H9 (cell line): ENCODE results near the gene CHTF8. TPM values are rescaled to one million over a fixed set of nuclear protein-coding genes. Genes with fewer than 3 reads are reported as not detected.

ENCODE experiments used
- DNase-seq: peaks from one replicate; pipeline ENCODE4 v3.0.0-alpha.2; 2017
- H2AFZ ChIP-seq: one replicate; pipeline ENCODE4 v1.6.1; 2013; ENCODE audit warnings: mild to moderate bottlenecking, low read length, control low read depth, moderate library complexity
- H2AK5ac ChIP-seq: 2 replicates; pipeline ENCODE4 v1.6.1; 2013; ENCODE audit warnings: low read length, control low read depth, mixed read lengths; ENCODE audit not compliant: insufficient read length
- H2BK120ac ChIP-seq: one replicate; pipeline ENCODE4 v1.6.1; 2013; ENCODE audit warnings: low read depth, mild to moderate bottlenecking, low read length, control low read depth, inconsistent platforms; ENCODE audit not compliant: poor library complexity, severe bottlenecking
- H2BK12ac ChIP-seq: 2 replicates; pipeline ENCODE4 v1.6.1; 2013; ENCODE audit warnings: low read length, control low read depth, mixed read lengths, low read depth; ENCODE audit not compliant: insufficient read length
- H2BK15ac ChIP-seq: 2 replicates; pipeline ENCODE4 v1.6.1; 2013; ENCODE audit warnings: low read depth, low read length, control low read depth
- H2BK20ac ChIP-seq: one replicate; pipeline ENCODE4 v1.6.1; 2013; ENCODE audit warnings: low read depth, mild to moderate bottlenecking, low read length, control low read depth, inconsistent platforms; ENCODE audit not compliant: poor library complexity, severe bottlenecking
- H2BK5ac ChIP-seq: 2 replicates; pipeline ENCODE4 v1.6.1; 2013; ENCODE audit warnings: low read length, control low read depth, mixed read lengths; ENCODE audit not compliant: insufficient read length
- H3K14ac ChIP-seq: 2 replicates; pipeline ENCODE4 v1.6.1; 2013; ENCODE audit warnings: low read length, control low read depth; ENCODE audit not compliant: insufficient read depth
- H3K18ac ChIP-seq: 2 replicates; pipeline ENCODE4 v1.6.1; 2013; ENCODE audit warnings: low read depth, mild to moderate bottlenecking, mixed read lengths, low read length, control low read depth; ENCODE audit not compliant: insufficient read length
- H3K23ac ChIP-seq: 2 replicates; pipeline ENCODE4 v1.6.1; 2013; ENCODE audit warnings: low read length, control low read depth, mixed read lengths, low read depth; ENCODE audit not compliant: insufficient read length
- H3K23me2 ChIP-seq: 2 replicates; pipeline ENCODE4 v1.6.1; 2013; ENCODE audit warnings: low read depth, mild to moderate bottlenecking, mixed read lengths, low read length, control low read depth; ENCODE audit not compliant: insufficient read length, poor library complexity, severe bottlenecking
- H3K27ac ChIP-seq: 2 replicates; pipeline ENCODE4 v1.5.1; 2013; ENCODE audit warnings: low read length, control low read depth, mixed read lengths, low read depth; ENCODE audit not compliant: insufficient read length
- H3K27me3 ChIP-seq: 2 replicates; pipeline ENCODE4 v1.6.1; 2013; ENCODE audit warnings: low read length, control low read depth, inconsistent platforms; ENCODE audit not compliant: insufficient read depth
- H3K4ac ChIP-seq: 2 replicates; pipeline ENCODE4 v1.6.1; 2013; ENCODE audit warnings: low read depth, mild to moderate bottlenecking, control low read depth, inconsistent platforms, low read length, moderate library complexity
- H3K4me1 ChIP-seq: 2 replicates; pipeline ENCODE4 v1.6.1; 2013; ENCODE audit warnings: low read length, control low read depth, inconsistent platforms; ENCODE audit not compliant: insufficient read depth
- H3K4me2 ChIP-seq: 2 replicates; pipeline ENCODE4 v1.6.1; 2013; ENCODE audit warnings: low read length, control low read depth, mixed read lengths; ENCODE audit not compliant: insufficient read length, insufficient read depth
- H3K56ac ChIP-seq: 2 replicates; pipeline ENCODE4 v1.6.1; 2013; ENCODE audit warnings: low read depth, mild to moderate bottlenecking, mixed read lengths, low read length, control low read depth; ENCODE audit not compliant: insufficient read length
- H3K79me1 ChIP-seq: 2 replicates; pipeline ENCODE4 v1.6.1; 2013; ENCODE audit warnings: low read depth, mild to moderate bottlenecking, moderate library complexity, low read length, control low read depth, inconsistent platforms; ENCODE audit not compliant: insufficient read depth, poor library complexity, severe bottlenecking
- H3K79me2 ChIP-seq: 2 replicates; pipeline ENCODE4 v1.6.1; 2013; ENCODE audit warnings: low read length, control low read depth, inconsistent platforms; ENCODE audit not compliant: insufficient read depth
- H3K9ac ChIP-seq: 2 replicates; pipeline ENCODE4 v1.6.1; 2013; ENCODE audit warnings: low read length, control low read depth, mixed read lengths; ENCODE audit not compliant: insufficient read length; ENCODE audit errors: extremely low read depth
- H3K9me3 ChIP-seq: one replicate; pipeline ENCODE4 v1.6.1; 2013; ENCODE audit warnings: low read depth, low read length, inconsistent platforms; ENCODE audit not compliant: control insufficient read depth
- H3T11ph ChIP-seq: one replicate; pipeline ENCODE4 v1.6.1; 2013; ENCODE audit warnings: mild to moderate bottlenecking, low read length, control low read depth, inconsistent platforms
- H4K20me1 ChIP-seq: one replicate; pipeline ENCODE4 v1.6.1; 2013; ENCODE audit not compliant: control insufficient read depth, insufficient read length, insufficient read depth
- H4K5ac ChIP-seq: 2 replicates; pipeline ENCODE4 v1.6.1; 2013; ENCODE audit warnings: low read depth, mild to moderate bottlenecking, mixed read lengths, low read length, control low read depth; ENCODE audit not compliant: insufficient read length
- H4K8ac ChIP-seq: replicated peaks from 2 replicates; pipeline ENCODE4 v1.6.1; 2013; ENCODE audit warnings: low read length, control low read depth, mixed read lengths, low read depth; ENCODE audit not compliant: insufficient read length
- H4K91ac ChIP-seq: 2 replicates; pipeline ENCODE4 v1.6.1; 2013; ENCODE audit warnings: low read depth, mild to moderate bottlenecking, moderate library complexity, mixed read lengths, low read length, control low read depth; ENCODE audit not compliant: insufficient read length
- H3K27ac Mint-ChIP-seq, 3 experiments: 2 replicates in 2 of 3; 3 replicates in 1 of 3; pipeline ENCODE4 v1.8.0; 2020 to 2021; ENCODE audit warnings: mixed read lengths in 3 of 3, mild to moderate bottlenecking in 1 of 3, moderate library complexity in 1 of 3
- H3K27me3 Mint-ChIP-seq: 2 replicates; pipeline ENCODE4 v1.8.0; 2021; ENCODE audit warnings: low read depth, mild to moderate bottlenecking, moderate library complexity, mixed read lengths
- H3K36me3 Mint-ChIP-seq, 3 experiments: 2 replicates in 2 of 3; 3 replicates in 1 of 3; pipeline ENCODE4 v1.8.0; 2020 to 2021; ENCODE audit warnings: low read depth in 3 of 3, mixed read lengths in 3 of 3; ENCODE audit not compliant: insufficient read depth in 1 of 3
- H3K4me1 Mint-ChIP-seq, 2 experiments: 2 replicates each; pipeline ENCODE4 v1.8.0; 2020; ENCODE audit warnings: mixed read lengths in 2 of 2
- H3K4me3 Mint-ChIP-seq, 2 experiments: 2 replicates in 1 of 2; 3 replicates in 1 of 2; pipeline ENCODE4 v1.8.0; 2020 to 2021; ENCODE audit warnings: mild to moderate bottlenecking in 2 of 2, mixed read lengths in 2 of 2, moderate library complexity in 1 of 2
- H3K9me3 Mint-ChIP-seq, 2 experiments: 2 replicates in 1 of 2; 3 replicates in 1 of 2; pipeline ENCODE4 v1.8.0; 2020; ENCODE audit warnings: mild to moderate bottlenecking in 2 of 2, mixed read lengths in 2 of 2, moderate library complexity in 1 of 2
- WGBS: extraction: QIAGEN DNeasy Blood & Tissue Kit; methylation state at CpG from one replicate; pipeline ENCODE4 v1.1.7; 2013; ENCODE audit warnings: missing lambda C conversion rate, low lambda C conversion rate, mixed read lengths; ENCODE audit not compliant: insufficient read length; ENCODE audit errors: extremely low coverage; 5-methylcytosine and 5-hydroxymethylcytosine counted together
- total RNA-seq: library from RNA; stranded (reverse); gene quantifications from 2 replicates; pipeline ENCODE4 v1.2.1, GENCODE V29; 2021
- TF ChIP-seq, protein P1 (sequence below): fragments of 200-600 bp; sonication (generic); conservative IDR thresholded peaks from 3 replicates; pipeline ENCODE4 v1.8.0; 2021; ENCODE audit warnings: antibody characterized with exemption, mild to moderate bottlenecking

CHTF8 gene
- total RNA-seq, 1 experiment from 2014 or later, result 168 TPM

DNA sequence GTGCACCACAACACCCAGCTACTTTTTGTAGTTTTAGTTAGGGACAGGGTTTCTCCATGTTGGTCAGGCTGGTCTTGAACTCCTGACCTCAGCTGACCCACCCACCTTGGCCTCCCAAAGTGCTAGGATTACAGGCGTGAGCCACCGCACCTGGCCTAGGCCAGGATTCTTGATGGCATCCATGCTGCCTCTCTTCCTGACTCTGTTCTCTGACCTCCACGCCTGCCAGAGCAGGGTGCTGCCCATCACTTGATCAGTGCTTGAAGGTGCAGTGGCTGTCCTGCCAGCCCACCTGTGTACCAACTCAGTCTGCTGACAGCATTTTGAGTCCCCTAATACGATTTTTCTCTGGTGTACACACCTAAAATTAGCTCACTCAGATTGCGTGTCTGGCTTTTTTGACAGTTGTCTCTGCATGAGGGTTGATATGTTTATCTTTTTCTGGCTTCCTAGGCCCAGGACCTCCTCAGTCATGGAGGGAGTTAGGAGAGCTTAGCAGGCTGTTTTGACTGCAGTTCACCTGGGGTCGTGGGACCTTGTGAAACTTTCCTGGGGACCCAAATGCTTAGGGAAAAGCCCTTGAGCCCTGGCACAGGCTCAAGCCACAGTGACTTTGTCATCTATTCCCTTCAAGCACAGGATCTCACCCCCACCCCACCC is 21.0 kb downstream of the CHTF8 start:
- Histone ChIP-seq H3K23me2 (peaks cover 19% of the 10 kb centered on the region), H3T11ph (no peak overlapping the region), H3K79me1 (no peaks in the 10 kb centered on the region), H2BK5ac (no peak overlapping the region), H3K9ac (no peak overlapping the region), H3K18ac (no peak overlapping the region), H3K79me2 (peaks cover 8% of the 10 kb centered on the region; the same call in 1 of the 2 replicates), H3K14ac (no peak overlapping the region), H3K4me2 (no peak overlapping the region), H3K4me1 (peaks cover 7% of the 10 kb centered on the region; the same call in 1 of the 2 replicates), H3K23ac (no peak overlapping the region), H2BK12ac (no peak overlapping the region), H4K8ac (no peak overlapping the region), H2BK20ac (no peak overlapping the region), H2AK5ac (no peak overlapping the region), H4K91ac (no peak overlapping the region), H4K20me1 (no peaks in the 10 kb centered on the region), H2BK120ac (no peak overlapping the region), H2BK15ac (no peak overlapping the region), H3K4ac (no peak overlapping the region), H3K9me3 (no peaks in the 10 kb centered on the region), H3K27ac (no peak overlapping the region), H4K5ac (no peak overlapping the region), H3K27me3 (no peaks in the 10 kb centered on the region), H2AFZ (no peak overlapping the region), H3K56ac (no peak overlapping the region)
- Mint-ChIP-seq H3K36me3 (peaks cover 52 to 75% (median 64%) of the 10 kb centered on the region in 3 experiments), H3K4me3 (no peak overlapping the region), H3K9me3 (no peaks in the 10 kb centered on the region), H3K4me1 (peaks cover 21 to 32% of the 10 kb centered on the region in 2 experiments), H3K27me3 (no peaks in the 10 kb centered on the region), H3K27ac (no peak overlapping the region)
- no peak for DNase-seq
- TF ChIP-seq, protein P1, sequence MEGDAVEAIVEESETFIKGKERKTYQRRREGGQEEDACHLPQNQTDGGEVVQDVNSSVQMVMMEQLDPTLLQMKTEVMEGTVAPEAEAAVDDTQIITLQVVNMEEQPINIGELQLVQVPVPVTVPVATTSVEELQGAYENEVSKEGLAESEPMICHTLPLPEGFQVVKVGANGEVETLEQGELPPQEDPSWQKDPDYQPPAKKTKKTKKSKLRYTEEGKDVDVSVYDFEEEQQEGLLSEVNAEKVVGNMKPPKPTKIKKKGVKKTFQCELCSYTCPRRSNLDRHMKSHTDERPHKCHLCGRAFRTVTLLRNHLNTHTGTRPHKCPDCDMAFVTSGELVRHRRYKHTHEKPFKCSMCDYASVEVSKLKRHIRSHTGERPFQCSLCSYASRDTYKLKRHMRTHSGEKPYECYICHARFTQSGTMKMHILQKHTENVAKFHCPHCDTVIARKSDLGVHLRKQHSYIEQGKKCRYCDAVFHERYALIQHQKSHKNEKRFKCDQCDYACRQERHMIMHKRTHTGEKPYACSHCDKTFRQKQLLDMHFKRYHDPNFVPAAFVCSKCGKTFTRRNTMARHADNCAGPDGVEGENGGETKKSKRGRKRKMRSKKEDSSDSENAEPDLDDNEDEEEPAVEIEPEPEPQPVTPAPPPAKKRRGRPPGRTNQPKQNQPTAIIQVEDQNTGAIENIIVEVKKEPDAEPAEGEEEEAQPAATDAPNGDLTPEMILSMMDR, result no peak
- no CpG with 5 or more reads among the region's 6 CpGs for WGBS
